HG03432 (cell line): Measurements from ENCODE around the gene ISLR.

ENCODE experiments used
- ATAC-seq: cut with Tn5 transposase; IDR thresholded peaks from one replicate; pipeline ENCODE4 v1.9.1; 2021; ENCODE audit warnings: mild to moderate bottlenecking, moderate library complexity; ENCODE audit not compliant: unreplicated experiment

The ISLR gene

GRCh38 chr15:74170875-74171578 lies 2.5 kb upstream of the ISLR start:
- no peak for ATAC-seq

- ATAC-seq, result no peak
These were observed 1.5 kb upstream of the ISLR start for GRCh38 chr15:74171965-74172541.

- ATAC-seq, result no peak
These were observed 670 bp upstream of the ISLR start for GRCh38 chr15:74172701-74173379.

GRCh38 chr15:74174219-74174957 lies 878 bp downstream of the ISLR start:
- ATAC-seq, result no peak

GRCh38 chr15:74174958-74175253 lies 1.4 kb downstream of the ISLR start:
- no peak for ATAC-seq

GRCh38 chr15:74175271-74176191 lies 2.0 kb downstream of the ISLR start:
- no peak for ATAC-seq

GRCh38 chr15:74176262-74177214 lies 3.0 kb downstream of the ISLR start:
- ATAC-seq, result no peak

- ATAC-seq, result no peak
These were observed 5.0 kb downstream of the ISLR start for GRCh38 chr15:74178326-74179100.

- ATAC-seq, result no peak
These were observed 5.8 kb downstream of the ISLR start for GRCh38 chr15:74179101-74179841.

GRCh38 chr15:74179983-74180880 lies 6.7 kb downstream of the ISLR start:
- ATAC-seq, result no peak

GRCh38 chr15:74180881-74181602 lies 7.5 kb downstream of the ISLR start:
- no peak for ATAC-seq

- ATAC-seq, result no peak
These were observed 8.6 kb downstream of the ISLR start for GRCh38 chr15:74182131-74182530.

- ATAC-seq, result no peak
These were observed 11.1 kb downstream of the ISLR start for GRCh38 chr15:74184582-74185091.

- ATAC-seq, result no peak
These were observed 12.3 kb downstream of the ISLR start for GRCh38 chr15:74185710-74186348.

GRCh38 chr15:74188216-74188615 lies 14.7 kb downstream of the ISLR start:
- ATAC-seq, result no peak

- no peak for ATAC-seq
These were observed 18.3 kb downstream of the ISLR start for GRCh38 chr15:74191798-74192197.
